Measurements from ENCODE around the gene ZFP2.

DNA sequence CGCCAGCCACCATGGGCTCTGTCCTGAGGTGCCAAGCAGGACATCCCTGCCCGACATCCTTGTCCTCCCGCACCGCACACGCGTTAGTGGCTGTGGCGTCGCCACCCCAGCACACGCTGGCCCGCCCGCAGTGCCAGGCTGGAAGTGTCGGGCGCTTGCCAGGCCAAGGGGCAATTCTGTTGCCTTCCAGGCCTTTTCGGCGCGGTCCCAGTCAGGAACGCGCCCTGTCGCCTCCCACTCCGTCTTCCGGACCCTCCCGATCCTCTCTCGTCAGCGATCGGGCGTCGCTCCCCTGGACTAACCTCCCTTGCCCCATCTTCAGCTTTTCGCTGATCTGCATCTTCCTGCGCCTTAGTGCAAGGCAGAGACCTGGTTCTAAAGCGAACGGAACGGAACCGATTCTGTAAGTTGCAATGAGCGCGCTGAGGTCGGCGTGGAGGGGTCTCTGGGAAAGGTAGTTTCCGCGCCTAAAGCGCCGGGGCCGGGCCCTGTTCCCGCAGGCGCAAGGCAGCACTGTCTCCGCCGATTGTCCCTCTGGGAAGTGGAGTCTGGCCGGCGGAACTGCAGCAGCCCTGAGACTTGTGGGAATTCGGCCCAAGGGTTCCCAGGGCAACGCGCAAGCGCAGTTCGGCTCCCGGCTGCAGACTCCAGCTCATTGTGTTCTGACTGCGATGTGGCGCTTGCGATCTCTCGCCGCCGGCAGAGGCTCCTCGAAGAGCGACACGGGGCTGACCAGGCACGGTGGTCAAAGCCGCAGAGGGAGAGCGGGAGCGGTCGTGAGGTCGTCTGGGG lies 45.1 kb downstream of the ZFP2 start, which contains the start of gene ZNF454:
- TF ChIP-seq, protein P1, sequence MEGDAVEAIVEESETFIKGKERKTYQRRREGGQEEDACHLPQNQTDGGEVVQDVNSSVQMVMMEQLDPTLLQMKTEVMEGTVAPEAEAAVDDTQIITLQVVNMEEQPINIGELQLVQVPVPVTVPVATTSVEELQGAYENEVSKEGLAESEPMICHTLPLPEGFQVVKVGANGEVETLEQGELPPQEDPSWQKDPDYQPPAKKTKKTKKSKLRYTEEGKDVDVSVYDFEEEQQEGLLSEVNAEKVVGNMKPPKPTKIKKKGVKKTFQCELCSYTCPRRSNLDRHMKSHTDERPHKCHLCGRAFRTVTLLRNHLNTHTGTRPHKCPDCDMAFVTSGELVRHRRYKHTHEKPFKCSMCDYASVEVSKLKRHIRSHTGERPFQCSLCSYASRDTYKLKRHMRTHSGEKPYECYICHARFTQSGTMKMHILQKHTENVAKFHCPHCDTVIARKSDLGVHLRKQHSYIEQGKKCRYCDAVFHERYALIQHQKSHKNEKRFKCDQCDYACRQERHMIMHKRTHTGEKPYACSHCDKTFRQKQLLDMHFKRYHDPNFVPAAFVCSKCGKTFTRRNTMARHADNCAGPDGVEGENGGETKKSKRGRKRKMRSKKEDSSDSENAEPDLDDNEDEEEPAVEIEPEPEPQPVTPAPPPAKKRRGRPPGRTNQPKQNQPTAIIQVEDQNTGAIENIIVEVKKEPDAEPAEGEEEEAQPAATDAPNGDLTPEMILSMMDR (IDR thresholded peaks at IDR 0.05), result no peak
- TF ChIP-seq, protein P2, sequence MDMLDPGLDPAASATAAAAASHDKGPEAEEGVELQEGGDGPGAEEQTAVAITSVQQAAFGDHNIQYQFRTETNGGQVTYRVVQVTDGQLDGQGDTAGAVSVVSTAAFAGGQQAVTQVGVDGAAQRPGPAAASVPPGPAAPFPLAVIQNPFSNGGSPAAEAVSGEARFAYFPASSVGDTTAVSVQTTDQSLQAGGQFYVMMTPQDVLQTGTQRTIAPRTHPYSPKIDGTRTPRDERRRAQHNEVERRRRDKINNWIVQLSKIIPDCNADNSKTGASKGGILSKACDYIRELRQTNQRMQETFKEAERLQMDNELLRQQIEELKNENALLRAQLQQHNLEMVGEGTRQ (IDR thresholded peaks at IDR 0.05), result no peak
- TF ChIP-seq, protein P3, sequence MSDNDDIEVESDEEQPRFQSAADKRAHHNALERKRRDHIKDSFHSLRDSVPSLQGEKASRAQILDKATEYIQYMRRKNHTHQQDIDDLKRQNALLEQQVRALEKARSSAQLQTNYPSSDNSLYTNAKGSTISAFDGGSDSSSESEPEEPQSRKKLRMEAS (IDR thresholded peaks at IDR 0.05), result no peak
- TF ChIP-seq RCOR1 (IDR thresholded peaks at IDR 0.05; ENCODE audit: low read depth, low read length) (no peak), RNF2 (IDR thresholded peaks at IDR 0.05; ENCODE audit: borderline replicate concordance, low read depth) (no peak), BHLHE40 (IDR thresholded peaks at IDR 0.05; ENCODE audit: low read depth, low read length) (no peak)
- TF ChIP-seq, protein P4, sequence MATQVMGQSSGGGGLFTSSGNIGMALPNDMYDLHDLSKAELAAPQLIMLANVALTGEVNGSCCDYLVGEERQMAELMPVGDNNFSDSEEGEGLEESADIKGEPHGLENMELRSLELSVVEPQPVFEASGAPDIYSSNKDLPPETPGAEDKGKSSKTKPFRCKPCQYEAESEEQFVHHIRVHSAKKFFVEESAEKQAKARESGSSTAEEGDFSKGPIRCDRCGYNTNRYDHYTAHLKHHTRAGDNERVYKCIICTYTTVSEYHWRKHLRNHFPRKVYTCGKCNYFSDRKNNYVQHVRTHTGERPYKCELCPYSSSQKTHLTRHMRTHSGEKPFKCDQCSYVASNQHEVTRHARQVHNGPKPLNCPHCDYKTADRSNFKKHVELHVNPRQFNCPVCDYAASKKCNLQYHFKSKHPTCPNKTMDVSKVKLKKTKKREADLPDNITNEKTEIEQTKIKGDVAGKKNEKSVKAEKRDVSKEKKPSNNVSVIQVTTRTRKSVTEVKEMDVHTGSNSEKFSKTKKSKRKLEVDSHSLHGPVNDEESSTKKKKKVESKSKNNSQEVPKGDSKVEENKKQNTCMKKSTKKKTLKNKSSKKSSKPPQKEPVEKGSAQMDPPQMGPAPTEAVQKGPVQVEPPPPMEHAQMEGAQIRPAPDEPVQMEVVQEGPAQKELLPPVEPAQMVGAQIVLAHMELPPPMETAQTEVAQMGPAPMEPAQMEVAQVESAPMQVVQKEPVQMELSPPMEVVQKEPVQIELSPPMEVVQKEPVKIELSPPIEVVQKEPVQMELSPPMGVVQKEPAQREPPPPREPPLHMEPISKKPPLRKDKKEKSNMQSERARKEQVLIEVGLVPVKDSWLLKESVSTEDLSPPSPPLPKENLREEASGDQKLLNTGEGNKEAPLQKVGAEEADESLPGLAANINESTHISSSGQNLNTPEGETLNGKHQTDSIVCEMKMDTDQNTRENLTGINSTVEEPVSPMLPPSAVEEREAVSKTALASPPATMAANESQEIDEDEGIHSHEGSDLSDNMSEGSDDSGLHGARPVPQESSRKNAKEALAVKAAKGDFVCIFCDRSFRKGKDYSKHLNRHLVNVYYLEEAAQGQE (IDR thresholded peaks at IDR 0.05), result no peak

Measured in A549 (cell line).